GM21737 (cell line): ENCODE data around the gene IGDCC3.

Experiments used
- ATAC-seq: cut with Tn5 transposase; IDR thresholded peaks from one replicate; pipeline ENCODE4 v1.9.1; 2021; ENCODE audit warnings: mild to moderate bottlenecking, moderate library complexity; ENCODE audit not compliant: unreplicated experiment

IGDCC3 gene

DNA sequence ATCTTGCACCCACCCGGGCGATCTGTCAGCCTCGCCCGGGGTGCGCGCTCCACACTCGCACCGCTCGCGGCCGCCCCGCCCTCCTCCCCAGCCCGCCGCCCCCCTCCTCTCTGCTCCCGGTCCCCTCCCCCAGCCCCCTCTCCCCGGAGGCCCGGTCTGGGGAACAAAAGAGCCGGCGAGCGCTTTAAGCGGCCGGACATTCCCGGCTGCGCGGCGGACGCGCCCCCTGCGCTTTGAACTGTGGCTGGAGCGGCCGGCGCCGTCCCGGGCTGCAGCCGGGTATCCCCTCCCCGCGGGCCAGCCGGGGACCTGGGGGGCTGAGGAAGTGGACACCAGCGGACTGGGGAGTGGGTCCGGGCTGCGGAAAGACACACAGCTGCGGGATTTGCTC lies at the start of gene IGDCC3:
TSS of gene IGDCC3 (minus strand) at position 27 of the 391 bp plus-strand sequence. CDS start 214 bp downstream, outside the sequence.
- no peak for ATAC-seq

DNA sequence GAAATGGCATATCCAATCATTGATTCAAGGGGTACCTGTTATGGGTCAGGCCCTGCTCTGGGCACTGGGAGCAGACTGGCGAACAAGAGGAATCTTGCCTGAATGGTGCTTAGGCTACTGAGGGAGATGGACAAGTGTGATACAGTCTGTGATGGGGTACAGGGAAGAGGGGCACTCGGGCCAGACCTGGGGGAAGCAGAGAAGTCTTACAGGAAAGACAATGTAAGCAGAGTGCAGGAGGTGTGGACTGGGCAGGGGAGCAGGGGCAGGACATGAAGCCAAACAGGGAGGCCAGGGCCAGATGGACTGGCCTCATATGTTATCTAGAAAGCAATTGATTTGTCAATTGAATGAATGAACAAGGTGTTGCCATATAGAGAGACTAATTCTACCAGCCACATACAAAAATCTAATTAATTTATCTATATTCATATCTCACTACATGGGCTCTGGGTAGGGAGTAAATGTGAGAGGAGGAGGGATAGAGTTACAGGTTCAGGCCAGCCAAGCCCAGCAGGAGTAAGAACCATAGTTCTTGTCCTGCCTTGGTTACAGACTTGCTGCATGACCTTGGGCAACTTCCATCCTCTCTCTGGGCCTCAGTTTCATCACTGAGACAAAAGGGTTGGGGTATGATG lies 48.5 kb upstream of the IGDCC3 start:
- ATAC-seq = no peak

DNA sequence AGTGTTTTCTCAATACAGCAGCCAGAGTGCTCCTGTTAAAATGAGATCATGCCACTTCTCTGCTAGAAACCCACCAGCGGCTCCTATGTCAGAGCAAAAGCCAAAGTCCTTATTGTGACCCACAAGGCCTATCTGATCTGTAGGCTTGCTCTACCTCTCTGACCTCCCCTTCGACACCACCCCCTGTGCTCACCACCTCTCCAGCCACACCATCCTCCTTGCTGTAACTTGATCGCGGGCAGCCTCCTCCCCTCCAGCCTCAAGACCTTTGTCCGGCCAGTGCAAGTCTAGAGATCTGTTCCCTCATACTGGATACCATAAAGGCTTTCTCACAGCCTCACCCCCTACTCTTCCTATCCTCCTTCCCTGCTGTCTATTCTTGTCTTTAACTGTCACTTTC lies 46.9 kb upstream of the IGDCC3 start:
- ATAC-seq = no peak

DNA sequence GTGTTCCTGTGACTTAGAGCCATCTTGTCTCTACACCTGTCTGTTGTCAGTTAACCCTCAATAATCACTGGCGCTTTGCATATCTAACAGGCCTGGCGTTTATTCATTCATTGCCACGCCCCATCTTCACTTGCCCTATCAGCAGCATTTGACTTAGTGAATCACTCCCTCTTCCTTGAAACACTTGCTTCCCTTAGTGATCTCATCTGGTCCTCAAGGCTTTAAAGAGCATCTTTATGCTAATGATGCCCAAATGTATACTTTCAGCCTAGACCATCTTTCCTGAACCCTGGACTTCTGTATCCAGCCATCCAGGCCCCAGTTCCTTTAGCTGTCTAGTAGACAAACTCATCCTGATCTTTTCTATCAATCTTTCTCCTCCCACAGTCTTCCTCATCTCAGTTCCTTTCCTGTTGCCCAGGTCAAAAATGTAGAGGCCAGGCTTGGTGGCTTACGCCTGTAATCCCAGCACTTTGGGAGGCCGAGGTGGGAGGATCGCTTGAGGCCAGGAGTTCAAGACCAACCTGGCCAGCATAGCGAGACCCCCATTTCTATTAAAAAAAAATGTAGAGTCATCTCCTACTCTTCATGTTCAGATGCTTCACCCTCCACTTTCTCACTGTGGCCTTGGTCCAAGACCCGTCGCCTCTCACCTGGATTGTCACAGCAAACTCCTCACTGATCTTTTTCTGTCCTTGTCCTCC lies 46.3 kb upstream of the IGDCC3 start:
- ATAC-seq = no peak

DNA sequence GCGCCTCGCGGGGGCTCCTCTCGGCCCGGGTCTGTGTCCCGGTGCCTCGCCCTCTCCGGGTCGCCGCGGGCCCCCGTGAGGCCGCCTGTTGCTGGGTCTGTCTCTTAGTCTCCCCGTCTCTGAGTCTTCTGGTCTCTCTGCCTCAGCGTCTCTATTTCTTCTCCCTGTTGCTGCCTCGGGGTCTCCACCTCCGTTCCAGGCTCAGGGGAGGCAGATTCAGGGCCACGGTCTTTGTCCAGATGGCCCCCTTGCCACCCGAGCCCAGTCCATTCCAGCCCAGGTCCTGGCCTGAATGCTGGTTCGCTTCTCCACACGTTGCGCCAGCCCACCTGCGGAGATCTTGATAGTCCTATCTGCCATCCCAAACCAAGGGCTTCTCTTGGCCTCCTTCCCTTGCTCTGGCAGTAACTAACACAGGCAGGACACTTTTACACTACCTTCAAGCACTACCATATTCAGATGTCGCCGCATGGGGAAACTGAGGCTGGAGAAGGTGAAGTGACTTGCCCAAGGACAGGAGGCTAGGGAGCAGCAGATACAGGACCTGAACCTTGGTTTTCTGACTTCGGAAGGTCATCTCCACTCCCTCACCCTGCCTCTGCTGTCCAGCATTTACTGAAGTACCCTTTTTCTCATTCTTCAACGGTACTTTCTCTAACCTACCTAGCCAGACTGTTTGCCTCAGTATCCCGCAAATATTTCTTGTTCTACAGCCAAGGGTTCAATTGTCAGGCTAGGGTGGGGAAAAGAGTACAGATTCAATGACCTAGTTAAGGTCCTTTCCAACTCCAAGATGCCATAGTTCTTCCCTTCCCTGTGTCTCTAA lies 45.6 kb upstream of the IGDCC3 start:
- ATAC-seq = no peak

DNA sequence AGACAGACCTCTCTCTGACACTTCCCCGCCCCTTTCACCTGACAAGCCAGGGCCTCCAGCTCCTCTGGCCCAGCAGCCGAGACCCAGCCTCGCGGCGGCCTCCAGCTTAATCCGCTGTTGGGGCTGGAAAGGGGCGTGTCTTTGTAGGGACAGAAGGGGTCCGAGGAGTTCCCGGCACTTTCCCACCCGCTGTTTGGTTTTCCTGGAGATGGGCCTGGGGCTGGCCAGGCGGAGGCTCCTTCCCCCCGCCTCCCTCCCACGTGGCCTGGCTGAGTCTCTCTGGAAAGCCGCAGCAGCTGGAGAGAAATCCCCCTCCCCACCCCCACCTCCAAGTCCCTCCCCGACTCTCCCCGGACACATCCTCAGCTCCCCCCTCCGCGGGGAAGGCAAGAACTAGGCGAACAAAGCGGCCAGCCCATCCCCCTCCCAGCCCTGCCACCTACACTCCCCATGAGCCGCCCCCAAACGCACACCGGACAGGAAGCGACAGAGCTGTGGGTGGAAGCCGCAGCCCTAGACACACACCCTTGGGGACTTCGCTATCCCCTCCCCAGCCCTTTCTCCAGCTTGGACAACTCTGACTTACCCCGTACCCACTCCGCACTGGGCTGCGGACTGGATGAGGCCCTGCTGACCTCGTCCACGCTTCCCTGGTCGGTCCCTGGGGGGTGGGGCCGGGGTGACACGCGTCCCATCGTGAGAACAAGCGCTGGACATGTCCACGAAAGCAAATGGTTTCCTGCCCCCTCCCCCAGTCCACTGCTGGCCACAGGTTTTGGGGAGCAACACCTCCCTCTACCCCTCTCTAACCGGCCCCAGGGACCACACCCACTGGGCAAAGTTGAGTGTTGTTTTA lies 43.8 kb upstream of the IGDCC3 start:
- ATAC-seq = no peak

DNA sequence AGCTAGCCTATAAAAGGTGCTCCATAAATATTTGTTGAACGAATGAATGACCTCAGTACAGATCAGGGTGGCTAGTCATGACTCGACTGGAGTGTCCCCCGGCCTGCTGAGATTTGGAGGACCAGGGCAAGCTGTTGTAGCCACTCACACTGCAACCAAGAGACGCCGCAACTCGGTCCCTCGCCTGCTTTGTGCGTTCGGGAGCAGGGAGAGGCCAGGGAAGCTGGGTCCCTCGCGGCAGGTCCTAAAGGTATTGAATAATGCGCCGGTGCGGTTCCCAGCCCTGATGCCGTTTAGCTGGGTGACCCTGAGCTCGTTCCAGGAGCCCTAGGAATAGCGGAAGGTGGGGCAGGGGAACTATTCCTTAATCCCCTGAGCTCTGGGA lies 43.2 kb upstream of the IGDCC3 start:
- ATAC-seq = no peak

DNA sequence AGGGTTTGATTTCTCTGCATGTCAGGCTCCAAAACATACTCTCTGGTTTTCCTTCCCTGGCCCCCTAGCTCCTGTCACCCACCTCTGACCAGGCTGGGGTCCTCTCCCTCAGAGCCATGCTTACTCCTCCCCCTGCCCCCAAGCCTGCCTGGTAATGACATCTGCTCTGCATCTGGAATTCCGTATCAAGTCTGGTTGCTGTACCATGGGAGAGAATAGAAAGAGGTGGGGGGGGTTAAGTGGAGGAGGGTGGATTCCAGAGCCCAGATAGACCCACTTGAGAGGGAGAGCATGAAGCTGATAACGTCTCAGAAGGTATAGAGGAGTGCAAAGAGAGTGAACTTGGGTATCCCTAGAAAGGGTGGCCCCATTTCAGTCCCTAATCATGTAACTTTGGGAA lies 40.8 kb upstream of the IGDCC3 start:
- no peak for ATAC-seq

DNA sequence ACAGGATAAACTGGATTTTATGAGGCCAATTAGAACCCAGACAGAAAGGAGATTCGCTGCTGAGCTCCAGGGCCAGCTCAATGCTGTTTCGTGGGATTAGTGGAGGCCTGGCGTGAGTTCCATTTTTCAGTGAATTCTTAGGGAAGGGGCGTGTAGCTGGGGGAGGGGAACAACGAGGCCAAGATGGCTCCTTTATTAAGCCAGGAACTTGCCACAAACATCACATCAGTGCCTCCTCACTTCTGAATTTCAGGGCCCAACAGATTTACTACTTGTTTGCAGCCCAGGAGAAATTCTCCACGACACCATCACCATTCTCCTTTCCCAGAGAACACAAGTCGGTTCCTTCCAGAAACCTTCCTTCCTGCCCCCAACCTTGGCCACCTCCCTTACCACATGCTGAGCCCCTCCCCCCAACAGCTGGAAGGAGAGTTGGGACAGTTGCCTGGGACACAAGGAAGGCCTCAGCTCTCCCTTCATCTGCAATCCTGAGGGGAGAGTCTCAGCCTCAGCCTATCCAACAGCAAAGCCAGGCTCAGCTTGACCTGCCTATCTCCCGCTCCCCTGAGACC lies 39.1 kb upstream of the IGDCC3 start:
- ATAC-seq = no peak

DNA sequence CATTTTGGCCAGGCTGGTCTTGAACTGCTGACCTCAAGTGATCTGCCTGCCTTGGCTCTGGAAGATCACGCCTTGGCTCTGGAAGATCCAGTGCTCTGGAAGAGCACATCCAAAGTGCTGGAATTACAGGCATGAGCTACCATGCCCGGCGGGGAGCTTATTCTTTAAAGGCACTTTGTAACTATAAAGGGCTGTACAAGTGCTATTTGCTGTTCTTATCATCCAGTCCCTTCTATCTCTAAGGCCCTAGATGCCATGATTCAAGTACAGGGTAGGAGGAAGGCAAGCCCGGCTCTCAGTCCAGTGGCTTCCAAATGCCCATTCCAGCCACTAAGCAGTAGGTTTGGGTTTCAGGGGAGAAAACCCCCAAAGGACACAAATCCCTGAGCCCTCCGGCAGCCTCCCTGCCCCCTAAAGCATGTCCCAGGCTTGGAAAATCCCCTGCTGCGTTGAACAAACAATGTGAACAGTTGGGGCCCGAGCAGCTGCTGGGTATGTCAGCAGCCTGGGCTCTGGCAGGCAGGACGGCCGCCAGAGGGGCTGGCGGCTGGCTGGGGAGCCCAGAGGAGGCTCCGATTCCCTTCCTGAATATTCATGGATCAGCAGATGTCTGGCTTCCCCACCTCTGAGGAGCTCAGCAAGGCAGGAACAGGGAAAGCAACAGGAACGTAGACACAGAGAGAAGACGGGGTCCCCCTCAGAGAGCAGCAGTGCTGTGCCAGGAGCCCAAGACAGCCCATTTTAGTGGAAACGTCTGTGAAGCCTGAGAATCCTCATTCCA lies 37.2 kb upstream of the IGDCC3 start:
- ATAC-seq = no peak

DNA sequence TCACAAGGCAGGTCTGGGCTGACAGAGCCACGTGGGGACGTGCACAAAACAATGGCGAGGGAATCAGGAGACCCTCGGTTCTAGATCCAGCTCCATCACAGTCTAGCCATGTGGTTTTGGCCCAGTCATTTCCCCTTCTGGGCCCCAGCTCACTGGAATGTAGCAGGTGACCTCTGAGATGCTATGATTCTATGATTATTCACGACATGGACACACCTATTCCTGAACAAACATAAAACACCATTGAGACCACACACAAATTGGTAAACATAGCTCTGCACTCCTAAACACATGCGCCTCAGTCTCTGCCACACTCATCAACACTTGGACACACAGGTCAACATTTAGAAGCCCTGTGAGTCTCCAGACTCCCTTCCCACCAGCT lies 36.0 kb upstream of the IGDCC3 start:
- ATAC-seq = no peak

DNA sequence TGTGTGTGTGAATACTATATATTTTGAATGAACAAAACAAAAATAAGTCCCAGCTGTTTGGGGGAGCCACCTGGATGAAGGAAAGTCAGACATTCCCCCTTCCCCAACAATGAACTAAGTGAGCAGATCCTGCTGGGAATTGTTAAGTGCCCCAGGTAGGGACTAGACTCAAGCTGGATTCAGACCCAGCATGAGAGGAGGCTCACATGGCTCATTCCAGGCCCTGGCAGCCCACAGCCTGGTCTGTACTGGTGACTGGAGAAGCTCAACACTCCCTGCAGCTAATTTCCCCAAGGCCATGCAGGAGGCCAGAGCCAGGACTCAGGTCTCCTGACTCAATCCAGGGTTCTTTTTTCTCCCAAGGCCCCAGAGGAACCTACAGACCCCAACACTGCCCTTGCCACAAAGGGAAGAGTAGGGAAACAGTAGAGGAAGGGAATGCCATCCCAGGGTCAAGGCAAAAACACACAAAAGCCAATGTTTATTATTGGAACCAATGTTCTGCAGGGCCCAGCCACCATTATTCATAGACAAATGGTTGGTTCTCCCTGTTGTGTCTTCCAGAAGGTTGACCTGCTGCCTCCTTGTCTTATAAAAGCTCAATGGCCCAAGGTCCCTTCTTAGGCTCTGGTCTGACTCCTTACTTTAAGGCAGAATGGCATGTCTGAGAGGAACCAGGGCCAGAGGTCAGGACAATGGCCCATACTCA lies 35.4 kb upstream of the IGDCC3 start:
- ATAC-seq = no peak

DNA sequence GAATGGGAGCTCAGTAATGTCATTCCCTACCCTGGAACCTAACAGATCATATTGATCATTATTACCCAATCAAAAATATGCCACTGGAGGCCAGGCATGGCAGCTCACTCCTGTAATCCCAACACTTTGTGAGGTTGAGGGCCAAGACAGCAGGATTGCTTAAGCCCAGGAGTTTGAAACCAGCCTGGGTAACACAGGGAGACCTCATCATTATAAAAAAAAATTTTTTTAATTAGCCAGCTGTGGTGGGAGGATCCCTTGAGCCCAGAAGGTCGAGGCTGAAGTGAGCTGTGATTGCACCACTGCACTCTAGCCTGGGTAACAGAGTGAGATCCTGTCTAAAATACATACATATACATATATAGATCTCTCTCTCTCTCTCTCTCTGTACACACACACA lies 34.8 kb upstream of the IGDCC3 start:
- no peak for ATAC-seq

DNA sequence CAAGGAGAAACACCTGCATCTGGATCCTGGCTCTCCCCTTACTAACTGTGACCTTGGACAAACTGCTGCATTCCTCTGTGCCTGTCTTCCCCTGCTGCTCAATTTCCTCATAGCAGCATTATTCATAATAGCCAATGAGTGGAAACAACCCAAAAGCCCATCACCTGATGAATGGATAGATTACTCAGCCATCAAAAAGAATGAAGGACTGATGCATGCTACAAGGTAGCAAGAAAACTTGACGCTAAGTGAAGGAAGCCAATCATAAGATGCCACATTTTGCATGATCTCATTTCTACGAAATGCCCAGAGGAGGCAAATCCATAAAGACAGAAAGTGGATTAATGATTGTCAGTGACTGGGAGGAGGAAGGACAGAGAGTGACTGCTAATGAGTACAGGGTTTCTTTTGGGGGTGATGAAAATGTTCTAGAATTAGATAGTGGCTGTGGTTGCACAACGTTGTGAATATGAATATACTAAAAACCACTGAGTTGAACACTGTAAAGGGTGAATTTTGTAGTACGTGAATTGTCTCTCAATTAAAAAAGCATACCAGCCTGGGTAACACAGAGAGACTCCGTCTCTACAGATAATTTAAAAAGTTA lies 33.8 kb upstream of the IGDCC3 start:
- no peak for ATAC-seq

DNA sequence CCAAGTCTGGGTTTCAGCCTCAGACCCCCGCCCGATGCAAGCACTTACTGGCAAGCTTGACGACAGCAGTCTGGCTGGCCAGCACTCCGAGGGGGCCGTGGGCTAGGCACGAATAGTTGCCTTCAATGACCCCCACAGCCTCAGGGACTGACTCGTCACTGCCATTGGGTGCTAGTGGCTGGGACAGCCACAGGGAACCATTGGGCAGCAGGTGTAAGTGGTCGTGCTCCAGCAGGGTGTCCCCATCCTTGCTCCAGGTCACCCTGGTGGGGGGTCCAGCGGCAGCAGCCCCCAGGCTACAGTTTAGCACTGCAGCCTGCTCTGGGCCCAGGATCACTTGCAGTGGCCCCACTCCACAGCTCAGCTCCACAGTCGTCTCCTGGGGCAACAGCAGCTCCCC lies 33.2 kb upstream of the IGDCC3 start:
- no peak for ATAC-seq

DNA sequence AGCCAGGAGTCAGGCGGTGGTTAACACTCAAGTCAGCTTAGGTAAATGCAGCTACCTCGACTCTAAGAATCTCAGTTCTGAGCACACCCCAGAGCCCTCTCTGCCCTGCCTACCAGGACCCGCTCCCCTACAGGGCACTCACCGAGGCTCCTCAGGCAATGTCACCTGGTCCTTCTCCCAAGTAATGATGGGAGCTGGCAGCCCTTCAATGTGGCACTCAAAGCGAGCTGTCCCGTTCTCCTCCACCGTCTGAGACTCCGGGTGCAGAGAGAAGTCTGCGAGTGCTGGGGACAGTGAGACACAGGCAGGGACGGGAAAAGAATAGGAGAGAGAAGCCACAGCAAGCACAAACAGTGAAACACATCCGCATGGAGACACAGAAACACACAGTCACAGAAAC lies 32.2 kb upstream of the IGDCC3 start:
- no peak for ATAC-seq

DNA sequence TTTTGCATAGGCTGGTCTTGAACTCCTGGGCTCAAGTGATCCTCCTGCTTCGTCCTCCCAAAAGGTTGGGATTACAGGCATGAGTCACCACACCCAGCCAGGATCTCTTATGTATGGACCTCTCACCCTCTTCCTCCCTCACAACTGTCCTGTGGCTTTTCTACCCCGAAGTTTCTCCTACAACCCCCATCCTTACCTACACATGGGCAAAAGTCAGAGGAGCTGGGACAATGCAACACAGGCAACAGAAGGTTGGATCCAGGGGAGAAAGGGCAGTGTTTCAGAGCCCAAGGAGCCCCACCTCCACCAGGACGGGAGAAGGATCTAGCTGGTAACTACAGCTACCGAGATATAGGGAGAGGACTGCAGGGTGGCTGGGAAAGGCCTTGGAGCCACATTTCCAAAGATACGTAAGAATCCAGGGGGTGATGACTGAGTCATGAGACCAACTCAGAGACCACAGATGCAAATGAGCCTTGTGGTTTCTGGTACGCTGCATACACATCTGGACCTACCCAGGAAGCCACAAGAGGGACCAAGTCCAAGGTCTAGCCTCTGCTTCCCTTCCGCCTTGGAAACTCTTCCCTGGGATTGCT lies 31.3 kb upstream of the IGDCC3 start:
- no peak for ATAC-seq

DNA sequence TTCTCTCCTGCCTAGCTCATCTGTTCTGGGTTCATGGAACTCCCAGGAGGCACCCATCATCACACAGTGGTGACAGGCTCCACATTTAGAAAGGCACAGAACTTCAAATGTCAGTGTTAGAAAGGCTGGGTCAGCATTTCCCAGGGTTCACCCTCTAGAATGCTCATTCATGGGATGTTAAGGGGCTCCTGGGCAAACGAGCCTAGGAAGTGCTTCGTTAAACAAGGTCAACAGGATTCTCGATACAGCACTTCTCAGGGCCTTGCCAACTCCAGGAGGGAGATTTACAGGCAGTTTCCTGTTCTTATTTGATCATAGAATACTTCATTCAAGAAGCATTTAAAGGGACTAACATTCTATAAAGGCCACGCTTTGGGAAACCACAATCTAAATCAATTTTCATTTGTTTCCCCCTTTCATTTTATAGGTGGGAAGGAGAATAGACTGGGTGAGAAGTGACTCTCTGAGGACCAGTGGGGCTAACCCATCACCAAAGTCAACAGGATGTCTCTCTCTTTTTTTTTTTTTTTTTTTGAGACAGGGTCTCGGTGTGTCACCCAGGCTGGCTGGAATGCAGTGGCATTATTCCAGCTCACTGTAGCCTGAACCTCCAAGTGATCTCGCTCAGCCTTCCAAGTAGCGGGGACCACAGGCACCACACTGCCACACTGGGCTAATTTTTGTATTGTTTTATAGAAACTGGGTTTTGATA lies 30.7 kb upstream of the IGDCC3 start:
- no peak for ATAC-seq
